K562 (cell line): ENCODE results near the gene HYI. TPM values are rescaled to one million over a fixed set of nuclear protein-coding genes. Genes with fewer than 3 reads are reported as not detected.

Experiments used
- ARID4B ChIP-seq: sonication (generic); formaldehyde crosslinking; IDR thresholded peaks from 2 replicates; pipeline ENCODE4 v1.8.0; 2022; ENCODE audit warnings: mild to moderate bottlenecking, missing genetic modification reagents
- ETS2 ChIP-seq: IDR thresholded peaks from 2 replicates; pipeline ENCODE4 v1.6.1; 2016; ENCODE audit warnings: borderline replicate concordance, missing genetic modification characterization, mild to moderate bottlenecking, moderate library complexity, missing compliant biosample characterization; ENCODE audit not compliant: poor library complexity, severe bottlenecking
- GATAD2A ChIP-seq: fragments of 450-650 bp; IDR thresholded peaks from 2 replicates; pipeline ENCODE4 v1.6.1; 2017
- KLF16 ChIP-seq: IDR thresholded peaks from 2 replicates; pipeline ENCODE4 v1.6.1; 2016; ENCODE audit warnings: antibody characterized with exemption
- L3MBTL2 ChIP-seq: fragments of 450-650 bp; IDR thresholded peaks from 2 replicates; pipeline ENCODE4 v1.6.1; 2016; ENCODE audit warnings: mild to moderate bottlenecking, moderate library complexity
- MAZ ChIP-seq, 2 experiments: fragments of 450-650 bp in 1 of 2; sonication (generic) in 1 of 2; formaldehyde crosslinking; IDR thresholded peaks in 1 of 2; conservative IDR thresholded peaks in 1 of 2; 2 replicates each; pipeline versions ENCODE4 v1.4.0 to v1.5.0; 2020; ENCODE audit warnings: mild to moderate bottlenecking in 1 of 2, missing genetic modification reagents in 1 of 2
- MECOM ChIP-seq: fragments of 250-450 bp; sonication (Bioruptor Pico); IDR thresholded peaks from 2 replicates; pipeline ENCODE4 v1.8.0; 2022; ENCODE audit warnings: inconsistent platforms
- MTA3 ChIP-seq: fragments of 450-650 bp; formaldehyde crosslinking; IDR thresholded peaks from 2 replicates; pipeline ENCODE4 v1.6.1; 2017; ENCODE audit warnings: mild to moderate bottlenecking, borderline replicate concordance
- PATZ1 ChIP-seq: fragments of 250-450 bp; sonication (Bioruptor Pico); IDR thresholded peaks from 2 replicates; pipeline ENCODE4 v1.5.0; 2020; ENCODE audit warnings: mild to moderate bottlenecking, borderline replicate concordance
- SLC30A9 ChIP-seq: fragments of 250-450 bp; sonication (Bioruptor Pico); IDR thresholded peaks from 2 replicates; pipeline ENCODE4 v1.8.0; 2022; ENCODE audit warnings: mild to moderate bottlenecking, moderate library complexity
- SOX6 ChIP-seq: fragments of 450-650 bp; IDR thresholded peaks from 2 replicates; pipeline ENCODE4 v1.6.1; 2014; ENCODE audit warnings: mild to moderate bottlenecking
- STAT5A ChIP-seq: IDR thresholded peaks from 2 replicates; pipeline ENCODE4 v1.6.1; 2012; ENCODE audit warnings: low read length, inconsistent platforms, borderline replicate concordance
- ZNF121 ChIP-seq: sonication (generic); formaldehyde crosslinking; conservative IDR thresholded peaks from 2 replicates; pipeline ENCODE4 v1.8.0; 2022; ENCODE audit warnings: missing genetic modification reagents
- ZNF408 ChIP-seq: fragments of 250-450 bp; sonication (Bioruptor Pico); IDR thresholded peaks from 2 replicates; pipeline ENCODE4 v1.4.0; 2020; ENCODE audit warnings: low read depth, mild to moderate bottlenecking, moderate library complexity
- ZNF644 ChIP-seq: fragments of 200-800 bp; sonication (Bioruptor generic); IDR thresholded peaks from 2 replicates; pipeline ENCODE4 v1.6.1; 2016; ENCODE audit warnings: low read depth, missing genetic modification characterization, missing compliant biosample characterization
- polyA plus RNA-seq, 8 experiments: library from polyadenylated mRNA; depleted of rRNA in 4 of 8; stranded (reverse) in 5 of 8; unstranded in 3 of 8; fragments of >200 nt; fragmentation: Nextera tagmentation in 2 of 8; fragmentation: Illumina TruSeq in 1 of 8; extraction: Ambion mirVana in 2 of 8; extraction: Trizol in 1 of 8; gene quantifications; 2 replicates each; pipeline versions ENCODE4 v1.2.1 to v1.2.3, GENCODE V29; 2011 to 2014; ENCODE audit warnings: inconsistent platforms in 1 of 8, missing spikeins in 1 of 8
- total RNA-seq, 7 experiments: library from RNA; depleted of rRNA in 6 of 7; stranded (reverse); fragments of >200 nt in 6 of 7; fragmentation: Illumina TruSeq in 2 of 7; extraction: Trizol in 2 of 7; gene quantifications; 2 replicates each; pipeline versions ENCODE4 v1.2.1 to v1.2.3, GENCODE V29; 2011 to 2021; ENCODE audit warnings: low replicate concordance in 1 of 7

HYI gene
- total and polyA plus RNA-seq, 9 of the 15 experiments (the other 6 are each of a cell fraction or from before 2014, with no cell fraction given) = 0.04 to 4.1 (median 1.4) TPM; not detected in 1

GRCh38 chr1:43405219-43405875, 48.4 kb downstream of the HYI start (continued):
- TF ChIP-seq ARID4B (no peak), SLC30A9 (no peak), STAT5A (peak; percentile 68; the same call in 1 of the 2 replicates), ZNF121 (no peak), ZNF644 (tag) (no peak), MAZ (CRISPR knock-in tag; conservative IDR thresholded peaks at IDR 0.05 in 1 of 2, IDR thresholded peaks at IDR 0.05 in 1 of 2) (peak; percentile 23 to 34; a peak in 2 of 4 replicates), ZNF408 (CRISPR knock-in tag) (no peak), ETS2 (tag) (no peak), GATAD2A (0 out of 2 replicates have a peak, but pooled peaks have one; percentile 15), L3MBTL2 (peak; percentile 91), MTA3 (peak; percentile 54), SOX6 (peak; percentile 92), MECOM (CRISPR knock-in tag) (peak; percentile 89), KLF16 (peak; percentile 85), PATZ1 (CRISPR knock-in tag) (no peak)
